Ammon's horn (tissue), 1 donor: Measurements from ENCODE around the gene GAPDHS.
A peak's percentile ranks its signal among the peaks of the same experiment; 100 is the strongest.

Experiments used
- DNase-seq: peaks from one replicate; pipeline ENCODE4 v3.0.0-alpha.2; 2016; ENCODE audit warnings: low spot score

Gene GAPDHS

GRCh38 chr19:35539850-35540249, 6.6 kb downstream of the GAPDHS start:
- DNase-seq, result no peak

- no peak for DNase-seq
Observed at GRCh38 chr19:35540356-35540927, 7.2 kb downstream of the GAPDHS start.

- DNase-seq, result no peak
Observed at GRCh38 chr19:35542209-35542608, 9.0 kb downstream of the GAPDHS start.

GRCh38 chr19:35543280-35544109, 10.2 kb downstream of the GAPDHS start:
- no peak for DNase-seq

- no peak for DNase-seq
Observed at GRCh38 chr19:35544110-35544802, 11.0 kb downstream of the GAPDHS start.

GRCh38 chr19:35545001-35545854, 12.0 kb downstream of the GAPDHS start, which contains the start of gene TMEM147:
TMEM147 (plus strand) TSS chr19:35545626; CDS start chr19:35545740, 114 bp downstream.
- peak; percentile 89 for DNase-seq

GRCh38 chr19:35545855-35546381, 12.7 kb downstream of the GAPDHS start:
- DNase-seq, result peak; percentile 18

- DNase-seq, result no peak
Observed at GRCh38 chr19:35546532-35546931, 13.3 kb downstream of the GAPDHS start.

GRCh38 chr19:35549174-35549788, 16.0 kb downstream of the GAPDHS start:
- DNase-seq, result peak; percentile 77

GRCh38 chr19:35549879-35550523, 16.7 kb downstream of the GAPDHS start:
- DNase-seq, result no peak

GRCh38 chr19:35551091-35551810, 18.0 kb downstream of the GAPDHS start:
- DNase-seq, result no peak

- DNase-seq, result no peak
Observed at GRCh38 chr19:35552534-35553384, 19.5 kb downstream of the GAPDHS start.

GRCh38 chr19:35553385-35554000, 20.2 kb downstream of the GAPDHS start:
- DNase-seq, result no peak

- DNase-seq, result no peak
Observed at GRCh38 chr19:35554076-35554475, 20.8 kb downstream of the GAPDHS start.

GRCh38 chr19:35555301-35556005, 22.2 kb downstream of the GAPDHS start:
- DNase-seq, result no peak

- DNase-seq, result no peak
Observed at GRCh38 chr19:35556025-35556590, 22.9 kb downstream of the GAPDHS start.

GRCh38 chr19:35556846-35557538, 23.7 kb downstream of the GAPDHS start:
- no peak for DNase-seq
